PC-9 (cell line): ENCODE measurements around the gene TADA2B. TPM values are rescaled to one million over a fixed set of nuclear protein-coding genes. Genes with fewer than 3 reads are reported as not detected.

Source experiments
- BruUV-seq: library from RNA; stranded (reverse); fragments of 400-500 nt; replicated peaks from 2 replicates; lab custom pipeline; 2021; lab: Mats Ljungman, UMichigan
- CTCF ChIA-PET: fragments of 300-600 bp; sonication (Branson Sonifier 250); formaldehyde crosslinking; loops from one replicate; lab custom pipeline; 2022; ENCODE audit warnings: antibody characterized with exemption; lab: Charles Lee
- POLR2A ChIA-PET: fragments of 300-600 bp; sonication (Branson Sonifier 250); formaldehyde crosslinking; loops from one replicate; lab custom pipeline; 2022; ENCODE audit warnings: antibody characterized with exemption; ENCODE audit not compliant: unreplicated experiment; lab: Charles Lee
- DNase-seq, 2 experiments: peaks; one replicate each; pipeline versions ENCODE4 v3.0.0 to v3.0.0-alpha.2; 2015 to 2022; ENCODE audit warnings: mixed read lengths in 1 of 2
- H2AFZ ChIP-seq: fragments of 200-600 bp; sonication (generic); 2 replicates; pipeline ENCODE4 v1.8.1; 2017; ENCODE audit warnings: antibody characterized with exemption
- H3F3A ChIP-seq: fragments of 200-600 bp; sonication (generic); 2 replicates; pipeline ENCODE4 v1.8.1; 2017; ENCODE audit warnings: antibody characterized with exemption, mild to moderate bottlenecking, low read depth; ENCODE audit not compliant: insufficient read depth
- H3K27ac ChIP-seq: fragments of 200-600 bp; sonication (generic); 2 replicates; pipeline ENCODE4 v1.6.1; 2016; ENCODE audit warnings: mixed run types
- H3K27me3 ChIP-seq: fragments of 200-600 bp; sonication (generic); 2 replicates; pipeline ENCODE4 v1.6.1; 2016; ENCODE audit warnings: low read depth, mixed run types; ENCODE audit not compliant: insufficient read depth
- H3K36me3 ChIP-seq: fragments of 200-600 bp; sonication (generic); 2 replicates; pipeline ENCODE4 v1.6.1; 2016; ENCODE audit warnings: low read depth, mixed run types
- H3K4me1 ChIP-seq: fragments of 200-600 bp; sonication (generic); replicated peaks from 2 replicates; pipeline ENCODE4 v1.6.1; 2016; ENCODE audit warnings: mixed run types; ENCODE audit not compliant: insufficient read depth
- H3K4me2 ChIP-seq: fragments of 200-600 bp; sonication (generic); 2 replicates; pipeline ENCODE4 v1.6.1; 2017; ENCODE audit warnings: mixed run types
- H3K4me3 ChIP-seq: fragments of 200-600 bp; sonication (generic); 2 replicates; pipeline ENCODE4 v1.6.1; 2016; ENCODE audit warnings: mixed run types
- H3K79me2 ChIP-seq: fragments of 200-600 bp; sonication (generic); 2 replicates; pipeline ENCODE4 v1.6.1; 2017; ENCODE audit warnings: low read depth, mixed run types
- H3K9me2 ChIP-seq: fragments of 200-600 bp; sonication (generic); 2 replicates; pipeline ENCODE4 v1.8.1; 2017; ENCODE audit warnings: mild to moderate bottlenecking; ENCODE audit not compliant: insufficient read depth
- H3K9me3 ChIP-seq: fragments of 200-600 bp; sonication (generic); 2 replicates; pipeline ENCODE4 v1.8.1; 2016; ENCODE audit warnings: low read depth; ENCODE audit not compliant: insufficient read depth
- H4K20me1 ChIP-seq: fragments of 200-600 bp; sonication (generic); 2 replicates; pipeline ENCODE4 v1.8.1; 2017; ENCODE audit not compliant: insufficient read depth
- EZH2 ChIP-seq: fragments of 200-600 bp; sonication (generic); IDR thresholded peaks from 2 replicates; pipeline ENCODE4 v1.8.0; 2017; ENCODE audit warnings: antibody characterized with exemption, low read depth
- intact Hi-C: fragments of 100-400 bp; cut with micrococcal nuclease; formaldehyde crosslinking; loops from one replicate; pipeline ENCODE4 v1.10.0; 2022; ENCODE audit not compliant: unreplicated experiment
- total RNA-seq: library from RNA; stranded (reverse); gene quantifications from 2 replicates; pipeline ENCODE4 v1.2.3, GENCODE V29; 2021
- TF ChIP-seq, protein P1 (sequence below): fragments of 200-600 bp; sonication (generic); conservative IDR thresholded peaks from 2 replicates; pipeline ENCODE4 v1.6.1; 2017; ENCODE audit warnings: mixed run types, antibody characterized with exemption, mild to moderate bottlenecking, moderate library complexity

Gene TADA2B
- total RNA-seq, 1 experiment from 2014 or later, result 9.5 TPM

DNA sequence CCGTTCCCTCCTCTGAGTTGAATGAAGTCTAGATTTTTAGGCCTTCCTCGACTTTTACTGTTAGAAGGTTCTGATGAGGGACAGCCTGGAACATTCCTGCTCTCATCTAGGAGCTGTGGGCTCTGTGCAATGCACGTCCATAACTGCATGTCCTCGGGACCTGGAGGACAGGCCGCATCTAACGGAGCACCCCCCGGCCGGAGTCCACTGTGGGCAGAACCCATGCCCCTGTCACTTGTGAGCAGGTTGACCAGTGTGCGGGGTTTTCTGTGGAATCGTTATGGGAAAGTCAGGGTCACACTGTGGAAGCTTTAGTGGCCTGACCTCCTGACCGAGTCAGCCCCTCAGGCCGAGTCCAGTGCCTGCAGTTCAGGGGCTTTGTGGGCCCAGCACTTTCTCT is 19.3 kb upstream of the TADA2B start:
- H3K79me2 ChIP-seq, result 0 out of 2 replicates have a peak, but pooled peaks cover 9% of the 10 kb centered on the region
- no peak overlapping the region for H3K4me2 ChIP-seq
- no peaks in the 10 kb centered on the region for H3K9me3 ChIP-seq
- no peak overlapping the region for H2AFZ ChIP-seq
- CTCF ChIA-PET, result no interaction called here
- peaks cover 22% of the 10 kb centered on the region for H3F3A ChIP-seq
- H3K27me3 ChIP-seq, result no peaks in the 10 kb centered on the region
- H3K4me1 ChIP-seq, result peaks cover 23% of the 10 kb centered on the region
- TF ChIP-seq EZH2, result no peak
- TF ChIP-seq, protein P1, sequence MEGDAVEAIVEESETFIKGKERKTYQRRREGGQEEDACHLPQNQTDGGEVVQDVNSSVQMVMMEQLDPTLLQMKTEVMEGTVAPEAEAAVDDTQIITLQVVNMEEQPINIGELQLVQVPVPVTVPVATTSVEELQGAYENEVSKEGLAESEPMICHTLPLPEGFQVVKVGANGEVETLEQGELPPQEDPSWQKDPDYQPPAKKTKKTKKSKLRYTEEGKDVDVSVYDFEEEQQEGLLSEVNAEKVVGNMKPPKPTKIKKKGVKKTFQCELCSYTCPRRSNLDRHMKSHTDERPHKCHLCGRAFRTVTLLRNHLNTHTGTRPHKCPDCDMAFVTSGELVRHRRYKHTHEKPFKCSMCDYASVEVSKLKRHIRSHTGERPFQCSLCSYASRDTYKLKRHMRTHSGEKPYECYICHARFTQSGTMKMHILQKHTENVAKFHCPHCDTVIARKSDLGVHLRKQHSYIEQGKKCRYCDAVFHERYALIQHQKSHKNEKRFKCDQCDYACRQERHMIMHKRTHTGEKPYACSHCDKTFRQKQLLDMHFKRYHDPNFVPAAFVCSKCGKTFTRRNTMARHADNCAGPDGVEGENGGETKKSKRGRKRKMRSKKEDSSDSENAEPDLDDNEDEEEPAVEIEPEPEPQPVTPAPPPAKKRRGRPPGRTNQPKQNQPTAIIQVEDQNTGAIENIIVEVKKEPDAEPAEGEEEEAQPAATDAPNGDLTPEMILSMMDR, result no peak
- POLR2A ChIA-PET, result no interaction called here
- no peaks in the 10 kb centered on the region for H3K36me3 ChIP-seq
- no peak overlapping the region for H3K4me3 ChIP-seq
- H3K27ac ChIP-seq, result no peak overlapping the region
- BruUV-seq, result no TSS peak
- no peak for DNase-seq
- intact Hi-C loops, result no loop called here
- no peaks in the 10 kb centered on the region for H4K20me1 ChIP-seq
- H3K9me2 ChIP-seq, result no peaks in the 10 kb centered on the region

DNA sequence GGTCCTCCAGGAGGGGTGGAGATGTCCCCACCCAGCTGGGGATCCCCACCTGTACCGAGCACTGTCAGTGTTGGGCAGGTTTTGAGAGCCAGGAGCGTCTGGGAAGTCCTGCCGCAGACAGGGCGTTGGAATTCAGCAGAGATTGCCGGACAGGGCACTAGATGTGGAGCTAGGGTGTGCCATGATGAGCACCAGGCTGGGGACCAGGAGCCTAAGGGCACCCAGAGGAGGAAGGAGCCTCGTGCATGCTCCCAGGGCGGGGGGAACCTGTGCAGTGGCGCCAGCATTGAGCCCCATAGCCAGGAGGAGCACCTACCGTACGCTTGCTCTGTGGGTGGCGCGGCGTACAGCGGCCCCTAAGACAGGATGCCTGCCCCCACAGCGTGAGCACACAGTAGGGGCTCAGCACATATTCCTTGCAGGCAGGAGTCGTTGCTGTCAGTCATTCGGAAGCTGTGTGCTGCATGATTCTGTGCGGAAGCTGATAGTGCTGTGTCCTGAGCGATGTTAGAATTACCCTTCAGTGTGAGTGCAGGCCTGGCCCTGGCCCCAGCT is 18.8 kb upstream of the TADA2B start:
- H3K4me2 ChIP-seq, result no peak overlapping the region
- no peak for DNase-seq
- H2AFZ ChIP-seq, result no peak overlapping the region
- H3K36me3 ChIP-seq, result no peaks in the 10 kb centered on the region
- no peaks in the 10 kb centered on the region for H4K20me1 ChIP-seq
- CTCF ChIA-PET, result no interaction called here
- H3F3A ChIP-seq, result peaks cover 22% of the 10 kb centered on the region
- H3K9me3 ChIP-seq, result no peaks in the 10 kb centered on the region
- H3K4me3 ChIP-seq, result no peak overlapping the region
- H3K4me1 ChIP-seq, result peaks cover 23% of the 10 kb centered on the region
- H3K9me2 ChIP-seq, result no peaks in the 10 kb centered on the region
- TF ChIP-seq, protein P1, result no peak
- no peak for TF ChIP-seq EZH2
- intact Hi-C loops, result no loop called here
- 0 out of 2 replicates have a peak, but pooled peaks cover 9% of the 10 kb centered on the region for H3K79me2 ChIP-seq
- POLR2A ChIA-PET, result no interaction called here
- no TSS peak for BruUV-seq
- no peaks in the 10 kb centered on the region for H3K27me3 ChIP-seq
- H3K27ac ChIP-seq, result no peak overlapping the region

DNA sequence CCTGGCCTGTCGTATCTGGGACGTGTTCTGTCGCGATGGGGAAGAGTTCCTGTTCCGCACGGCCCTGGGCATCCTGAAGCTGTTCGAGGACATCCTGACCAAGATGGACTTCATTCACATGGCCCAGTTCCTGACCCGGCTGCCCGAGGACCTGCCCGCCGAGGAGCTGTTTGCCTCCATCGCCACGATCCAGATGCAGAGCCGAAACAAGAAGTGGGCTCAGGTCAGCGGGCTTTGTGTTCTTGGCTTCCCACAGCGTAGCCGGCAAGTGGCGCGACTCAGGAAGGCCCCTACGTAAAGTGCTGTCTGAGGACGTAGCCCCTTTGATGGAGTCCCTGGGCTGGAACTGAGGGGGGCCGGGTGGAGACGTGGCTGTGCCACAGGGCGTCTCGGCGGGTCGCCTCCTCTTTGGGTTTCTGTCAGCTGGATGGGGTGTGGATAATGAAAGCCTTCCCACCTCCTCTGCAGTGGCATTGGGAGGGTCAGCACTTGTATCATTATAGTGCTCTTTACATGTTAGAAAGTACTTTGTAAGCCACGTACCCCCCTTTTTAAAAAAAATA is 18.1 kb upstream of the TADA2B start:
- ChIA-PET CTCF (no interaction called here), POLR2A (no interaction called here)
- Histone ChIP-seq H3K9me2 (no peaks in the 10 kb centered on the region), H4K20me1 (no peaks in the 10 kb centered on the region), H3K4me1 (peaks cover 23% of the 10 kb centered on the region), H3F3A (peaks cover 22% of the 10 kb centered on the region), H3K4me3 (no peak overlapping the region), H3K79me2 (0 out of 2 replicates have a peak, but pooled peaks cover 9% of the 10 kb centered on the region), H3K9me3 (no peaks in the 10 kb centered on the region), H3K36me3 (no peaks in the 10 kb centered on the region), H3K4me2 (no peak overlapping the region), H3K27me3 (no peaks in the 10 kb centered on the region), H2AFZ (no peak overlapping the region), H3K27ac (no peak overlapping the region)
- no TSS peak for BruUV-seq
- intact Hi-C loops, result no loop called here
- no peak for DNase-seq
- TF ChIP-seq EZH2, result no peak
- TF ChIP-seq, protein P1, result no peak
